HG02973 (cell line): ENCODE measurements around the gene USP49.
"Not testable (repeated sequence)": the region's sequence is repeated elsewhere in the genome, so short reads cannot be mapped to it uniquely, and the experiment has no call there.

Experiments used
- ATAC-seq: cut with Tn5 transposase; IDR thresholded peaks from one replicate; pipeline ENCODE4 v1.9.1; 2021; ENCODE audit warnings: moderate library complexity; ENCODE audit not compliant: unreplicated experiment

Gene USP49

DNA sequence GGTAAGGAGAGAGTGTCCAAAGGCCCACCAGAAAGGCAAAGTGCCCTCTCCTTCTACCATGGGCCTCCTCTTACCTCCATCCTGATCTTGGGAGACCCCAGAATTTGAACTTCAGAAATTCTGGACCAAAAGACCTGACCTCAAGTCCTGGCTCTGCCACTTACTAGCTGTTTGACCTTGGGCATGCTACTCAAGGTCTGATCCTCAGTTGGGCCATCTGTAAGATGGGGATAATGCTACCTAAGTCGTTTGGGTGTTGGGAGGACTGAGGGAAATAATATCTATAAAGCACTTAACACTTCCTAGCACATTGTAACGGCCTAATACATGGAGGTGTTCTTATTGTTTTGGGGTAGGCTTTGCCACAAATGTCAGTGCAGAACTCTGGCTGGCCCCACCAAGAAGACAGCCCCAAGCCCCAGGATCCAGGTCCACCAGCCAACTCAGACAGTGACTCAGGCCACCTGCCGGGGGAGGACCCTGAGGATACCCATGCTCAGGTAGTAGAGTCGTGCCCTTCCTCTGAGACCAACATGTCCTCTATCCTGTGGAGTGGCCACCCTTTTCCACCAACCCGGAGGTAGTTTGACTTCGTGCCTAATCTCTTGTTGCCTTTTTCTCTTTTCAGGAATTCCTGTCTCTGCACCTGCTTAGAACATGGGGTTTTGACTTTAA is 111.9 kb downstream of the USP49 start:
- no peak for ATAC-seq

DNA sequence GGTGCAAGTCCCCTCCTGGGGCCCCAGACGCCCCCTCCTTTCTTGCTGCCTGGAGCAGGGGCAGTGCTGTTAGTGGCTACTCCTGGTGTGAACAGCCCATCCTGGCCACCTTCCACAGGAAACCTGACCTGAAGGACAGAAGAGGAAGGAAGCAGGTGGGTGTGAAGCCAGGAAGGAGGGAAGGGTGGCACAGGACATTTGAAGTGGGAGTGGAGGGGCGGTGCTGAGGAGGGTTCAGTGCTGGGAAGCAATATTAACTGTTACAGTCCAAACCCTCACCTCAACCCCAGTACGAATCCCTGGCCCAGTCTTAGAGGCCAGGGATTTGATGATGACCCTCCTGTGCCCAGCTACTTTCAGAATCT is 113.8 kb downstream of the USP49 start:
- no peak for ATAC-seq

GRCh38 chr6:41780551-41781365 is 114.4 kb downstream of the USP49 start, which contains the start of gene PRICKLE4:
Gene PRICKLE4 (plus strand): TSS chr6:41780782. CDS start chr6:41783474, 2,692 bp downstream.
- ATAC-seq = no peak

GRCh38 chr6:41779788-41780550 is 115.2 kb downstream of the USP49 start, which contains the start of gene FRS3:
Gene FRS3 (minus strand): TSS chr6:41779900. CDS start chr6:41776987, 2,913 bp downstream.
- peak; percentile 78 for ATAC-seq

- no peak for ATAC-seq
Observed at GRCh38 chr6:41779336-41779735, 115.8 kb downstream of the USP49 start.

GRCh38 chr6:41778895-41779294 is 116.3 kb downstream of the USP49 start:
- no peak for ATAC-seq

DNA sequence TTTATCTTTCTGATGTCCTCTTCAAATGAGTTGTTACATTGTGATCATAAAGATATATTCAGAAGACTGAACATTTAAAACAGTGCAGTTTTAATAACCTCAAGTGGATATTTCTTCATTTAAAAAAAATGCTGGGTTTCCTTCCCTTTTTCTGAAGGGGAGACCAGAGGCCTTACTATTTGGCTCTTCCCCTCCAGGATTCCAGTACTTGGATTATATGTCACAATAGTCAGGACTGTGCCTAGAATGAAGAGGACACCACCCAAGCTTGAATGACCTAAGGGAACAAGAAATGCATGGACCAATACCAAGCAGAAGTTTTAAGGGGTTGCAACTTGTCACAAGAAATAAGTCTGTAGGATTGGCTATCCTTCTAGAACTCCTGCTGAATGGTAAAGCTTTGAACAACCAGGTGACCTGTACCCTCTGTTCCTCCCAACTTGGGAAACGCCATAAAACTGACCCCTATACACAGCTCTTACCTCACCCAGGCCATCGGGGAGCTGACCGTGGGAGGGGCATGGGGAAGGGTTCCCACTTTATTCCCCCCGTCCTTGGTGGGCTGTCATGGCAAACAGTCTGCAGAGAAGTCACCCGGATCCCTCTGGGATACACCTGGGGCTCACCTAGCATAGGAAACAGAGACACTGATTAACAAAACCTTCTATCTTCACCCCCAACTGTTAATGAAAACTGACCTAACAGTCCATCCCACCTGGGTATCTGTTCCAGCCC is 117.5 kb downstream of the USP49 start:
- ATAC-seq = no peak

DNA sequence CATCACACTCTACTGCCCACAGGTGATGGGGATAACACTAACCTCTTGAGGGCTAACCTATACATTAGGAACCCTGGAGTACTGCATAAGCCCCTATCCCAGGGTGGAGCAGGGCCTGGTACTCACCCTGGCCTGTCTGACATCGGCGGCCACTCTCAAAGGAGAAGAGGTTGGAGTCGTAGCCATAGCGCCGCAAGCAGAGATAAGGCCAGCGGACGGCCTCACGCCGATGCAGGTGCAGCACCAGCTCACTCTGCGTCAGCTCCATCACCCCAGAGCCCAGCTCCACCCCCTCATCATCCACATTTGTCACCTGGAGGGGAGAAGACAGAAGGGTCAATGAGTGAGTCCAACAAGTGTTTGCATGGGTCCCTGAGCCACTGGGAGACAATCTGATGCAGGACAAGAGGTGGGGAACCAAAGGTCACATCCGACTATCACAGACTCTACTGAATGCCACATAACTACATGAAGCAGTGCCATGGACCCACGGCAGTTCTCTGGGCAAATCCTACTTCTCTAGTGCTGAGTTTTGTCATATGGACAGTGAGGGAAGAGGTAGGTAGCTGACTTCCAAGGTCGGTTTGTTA is 119.8 kb downstream of the USP49 start:
- ATAC-seq = no peak

DNA sequence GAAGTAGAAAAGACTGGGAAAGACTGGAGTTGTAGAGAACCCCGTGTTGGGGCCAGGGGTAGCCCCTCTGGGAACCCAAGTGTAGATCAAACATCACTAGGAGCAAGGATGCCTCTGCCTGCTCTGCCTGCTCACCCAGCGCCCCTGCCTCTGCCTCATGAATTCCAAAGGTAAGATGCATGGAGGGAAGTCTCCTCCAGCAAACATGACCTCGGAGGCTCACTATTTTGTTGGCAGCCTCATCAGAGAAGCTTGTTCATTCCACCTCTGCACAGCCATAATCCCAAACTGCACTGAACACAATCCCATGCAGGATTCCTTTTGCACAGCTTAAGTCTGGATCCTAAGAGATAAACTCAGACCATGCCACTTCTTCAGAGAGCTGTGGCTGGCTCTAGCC is 120.3 kb downstream of the USP49 start:
- no peak for ATAC-seq

GRCh38 chr6:41771058-41771983 is 123.9 kb downstream of the USP49 start:
- no peak for ATAC-seq

DNA sequence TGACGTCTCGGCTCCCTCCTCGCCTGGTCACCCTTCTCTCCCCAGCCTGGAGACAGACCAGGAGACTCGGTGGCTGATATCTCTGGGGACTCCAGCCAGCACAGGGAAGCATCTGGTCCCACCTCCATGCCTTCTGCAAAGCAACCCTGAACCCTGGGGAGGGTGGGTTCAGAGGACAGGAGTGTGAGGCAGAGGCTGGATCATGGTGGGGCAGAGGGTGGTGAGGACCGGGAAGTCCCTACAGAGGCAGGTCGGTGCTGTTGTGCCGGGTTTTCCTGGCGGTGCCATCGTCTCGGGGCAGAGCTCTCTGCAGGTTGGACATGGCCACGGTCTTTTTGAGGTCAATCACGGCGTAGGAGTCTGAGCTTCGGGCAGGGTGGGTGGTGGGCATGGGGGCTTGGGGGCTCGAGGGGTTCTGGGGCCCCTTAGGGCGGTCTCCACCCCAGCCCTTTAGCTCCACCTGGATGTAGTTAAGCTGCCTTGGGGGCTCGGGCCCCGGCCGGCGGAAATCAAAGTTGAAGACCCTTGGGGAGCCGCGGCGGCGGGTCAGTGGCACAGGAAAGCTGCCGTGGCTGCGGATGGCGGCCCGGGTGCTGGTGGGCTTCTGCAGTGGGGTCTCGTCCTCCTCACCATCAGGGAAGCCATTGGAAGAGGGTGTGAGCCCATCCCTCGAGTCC is 124.7 kb downstream of the USP49 start:
- no peak for ATAC-seq

DNA sequence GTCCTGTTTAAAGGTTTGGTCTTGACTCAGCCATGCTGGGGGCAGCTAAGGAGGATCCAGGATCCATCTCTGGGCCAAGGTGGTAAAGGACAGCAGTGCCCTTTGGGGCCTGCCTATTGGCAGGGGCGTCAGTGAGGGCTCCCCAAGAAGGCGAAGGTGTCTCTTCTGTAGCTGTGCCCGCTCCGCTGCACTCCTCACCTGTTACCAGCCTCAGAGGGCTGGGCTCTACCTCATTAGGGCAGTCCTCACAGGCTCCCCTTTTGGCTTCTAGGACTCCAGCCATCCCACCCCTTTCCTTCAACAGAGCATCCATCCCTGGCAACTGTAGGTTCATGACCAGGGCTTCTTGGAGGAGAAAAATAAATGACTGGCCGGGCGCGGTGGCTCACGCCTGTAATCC is 125.8 kb downstream of the USP49 start:
- ATAC-seq = no peak

DNA sequence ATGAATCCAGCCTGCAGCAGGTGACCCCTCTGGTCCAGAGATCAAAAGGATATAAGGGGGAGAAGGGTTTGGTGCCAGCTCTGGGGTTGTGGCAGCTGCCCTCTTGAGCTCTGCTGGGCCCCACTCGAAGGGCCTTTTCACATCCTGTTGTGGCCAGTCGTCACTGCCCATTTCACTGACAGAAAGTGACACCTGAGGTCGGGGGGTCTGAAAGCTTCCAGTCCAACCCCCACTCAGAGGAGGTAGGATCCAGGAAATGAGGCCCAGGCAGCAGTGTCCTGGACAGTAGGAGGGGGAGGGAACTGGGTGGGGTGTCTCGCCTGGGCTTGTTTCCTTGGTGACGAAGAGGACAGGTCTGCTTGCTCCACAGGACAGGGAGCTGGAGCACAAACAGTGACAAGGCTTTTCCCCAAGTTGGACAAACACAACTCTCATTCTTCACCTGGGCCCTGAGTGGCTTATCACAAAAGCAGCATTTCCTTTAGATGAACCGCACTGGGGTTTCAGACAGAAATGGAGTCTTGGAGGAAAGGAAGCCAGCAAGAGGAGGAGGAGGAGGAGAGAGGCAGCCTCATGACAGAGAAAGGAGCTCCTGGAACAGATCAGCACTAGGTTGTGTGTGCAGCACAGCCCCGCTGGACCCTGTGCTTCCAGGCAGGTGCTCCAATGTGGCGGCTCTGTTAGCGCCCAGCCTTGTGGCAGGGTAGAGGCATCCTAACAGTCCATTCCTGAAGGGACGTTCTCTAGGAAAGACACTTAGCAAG is 126.4 kb downstream of the USP49 start:
- ATAC-seq = no peak

DNA sequence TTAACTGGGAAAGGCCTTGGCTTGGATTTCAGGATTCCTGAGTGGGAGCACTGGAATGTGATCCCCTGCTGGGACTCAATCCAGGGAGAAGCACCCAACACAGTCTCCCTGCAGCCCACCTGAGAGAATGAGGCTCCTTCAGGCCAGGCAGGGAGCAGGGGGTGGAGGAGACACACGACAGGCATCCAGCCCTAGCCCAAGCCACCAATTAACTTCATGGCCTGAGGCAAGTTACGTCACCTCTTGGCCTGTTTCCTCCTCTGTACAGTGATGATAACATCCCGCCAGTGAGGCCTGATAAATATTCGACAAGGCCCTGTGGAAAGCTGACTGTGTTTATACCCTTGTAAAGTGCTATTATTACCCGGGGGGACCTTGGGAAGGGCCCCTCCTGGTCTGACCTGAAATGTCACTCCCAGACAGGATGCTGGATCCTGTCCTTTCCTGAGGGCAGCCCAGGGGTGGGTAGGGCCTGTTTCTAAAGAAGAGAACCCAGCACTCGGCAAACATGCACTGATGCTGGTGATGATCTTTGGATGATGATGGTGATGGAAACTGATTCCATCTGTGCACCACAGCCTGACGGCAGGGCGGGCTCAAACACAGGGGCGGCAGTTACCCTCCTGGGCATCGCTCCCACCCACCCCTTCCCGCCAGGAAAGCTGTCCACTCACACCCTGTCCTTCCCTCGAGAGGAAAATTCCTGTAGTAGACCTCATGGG is 127.9 kb downstream of the USP49 start:
- no peak for ATAC-seq

DNA sequence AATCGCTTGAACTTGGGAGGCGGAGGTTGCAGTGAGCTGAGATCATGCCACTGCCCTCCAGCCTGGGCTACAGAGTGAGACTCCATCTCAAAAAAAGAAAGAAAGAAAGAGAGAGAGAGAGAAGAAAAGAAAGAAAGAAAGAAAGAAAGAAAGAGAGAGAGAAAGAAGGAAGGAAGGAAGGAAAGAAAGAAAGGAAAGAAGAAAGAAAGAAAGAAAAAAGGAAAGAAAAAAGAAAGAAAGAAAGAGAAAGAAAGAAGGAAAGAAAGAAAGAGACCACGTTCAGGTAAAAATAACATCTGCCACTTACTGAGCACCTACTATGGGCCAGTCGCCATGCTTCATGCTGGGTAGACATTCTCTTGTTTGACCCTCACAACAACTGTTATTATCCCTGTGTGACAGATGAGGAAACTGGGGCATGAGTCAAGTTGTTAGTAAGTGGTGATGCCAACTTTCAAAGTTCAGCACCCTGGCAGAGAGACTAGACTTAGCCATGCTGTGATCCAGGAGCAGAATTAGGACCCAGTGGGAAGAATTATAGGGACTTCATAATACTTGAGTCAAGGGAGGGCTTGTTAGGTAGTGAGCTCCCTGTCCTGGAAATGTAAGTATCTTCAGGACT is 129.0 kb downstream of the USP49 start:
- ATAC-seq = not testable (repeated sequence)

- ATAC-seq = no peak
Observed at GRCh38 chr6:41763470-41763869, 131.7 kb downstream of the USP49 start.
